Progenitor cell of endocrine pancreas (in vitro differentiated cells): ENCODE results near the gene TMEM163. TPM values are rescaled to one million over a fixed set of nuclear protein-coding genes. Genes with fewer than 3 reads are reported as not detected.

ENCODE experiments used
- DNase-seq: peaks from one replicate; pipeline ENCODE4 v3.0.0; 2021; ENCODE audit warnings: low spot score; ENCODE audit not compliant: unreplicated experiment
- H3K27ac Mint-ChIP-seq: 2 replicates; pipeline ENCODE4 v1.8.0; 2021; ENCODE audit warnings: mild to moderate bottlenecking, moderate library complexity, mixed read lengths
- H3K27me3 Mint-ChIP-seq: 2 replicates; pipeline ENCODE4 v1.8.0; 2021; ENCODE audit warnings: mixed read lengths
- H3K36me3 Mint-ChIP-seq: 2 replicates; pipeline ENCODE4 v1.8.0; 2022; ENCODE audit warnings: mixed read lengths; ENCODE audit not compliant: insufficient read depth
- H3K4me1 Mint-ChIP-seq: 2 replicates; pipeline ENCODE4 v1.8.0; 2021; ENCODE audit warnings: low read depth, mixed read lengths
- H3K4me3 Mint-ChIP-seq: 2 replicates; pipeline ENCODE4 v1.8.0; 2021; ENCODE audit warnings: low read depth, mild to moderate bottlenecking, moderate library complexity, mixed read lengths
- H3K9me3 Mint-ChIP-seq: 2 replicates; pipeline ENCODE4 v1.8.0; 2021; ENCODE audit warnings: low read depth, mixed read lengths
- CTCF ChIP-seq: fragments of 200-600 bp; sonication (generic); IDR thresholded peaks from one replicate; pipeline ENCODE4 v1.5.0; 2021; ENCODE audit warnings: antibody characterized with exemption, mild to moderate bottlenecking; ENCODE audit not compliant: unreplicated experiment
- total RNA-seq: library from RNA; stranded (reverse); gene quantifications from 2 replicates; pipeline ENCODE4 v1.2.1, GENCODE V29; 2021

The TMEM163 gene
- total RNA-seq, 1 donor from 2014 or later = 3.8 TPM

GRCh38 chr2:134470561-134471168 lies 248.1 kb downstream of the TMEM163 start:
- TF ChIP-seq CTCF = no peak
- Mint-ChIP-seq H3K27ac (no peak overlapping the region), H3K36me3 (peaks cover 1% of the 10 kb centered on the region), H3K9me3 (peaks cover 14% of the 10 kb centered on the region), H3K4me3 (no peak overlapping the region), H3K27me3 (no peaks in the 10 kb centered on the region), H3K4me1 (peaks cover 10% of the 10 kb centered on the region)
- no peak for DNase-seq

GRCh38 chr2:134469516-134470115 lies 249.2 kb downstream of the TMEM163 start:
- H3K27ac Mint-ChIP-seq = no peak overlapping the region
- no peak overlapping the region for H3K4me3 Mint-ChIP-seq
- no peak for DNase-seq
- no peaks in the 10 kb centered on the region for H3K27me3 Mint-ChIP-seq
- peaks cover 14% of the 10 kb centered on the region for H3K9me3 Mint-ChIP-seq
- no peak for TF ChIP-seq CTCF
- H3K4me1 Mint-ChIP-seq = peaks cover 18% of the 10 kb centered on the region
- H3K36me3 Mint-ChIP-seq = peaks cover 1% of the 10 kb centered on the region

- peaks cover 8% of the 10 kb centered on the region for H3K9me3 Mint-ChIP-seq
- no peak overlapping the region for H3K4me3 Mint-ChIP-seq
- DNase-seq = no peak
- no peak overlapping the region for H3K27ac Mint-ChIP-seq
- H3K4me1 Mint-ChIP-seq = peaks cover 18% of the 10 kb centered on the region
- no peaks in the 10 kb centered on the region for H3K36me3 Mint-ChIP-seq
- H3K27me3 Mint-ChIP-seq = no peaks in the 10 kb centered on the region
- TF ChIP-seq CTCF = no peak
Measured at GRCh38 chr2:134468776-134469175, 250.0 kb downstream of the TMEM163 start.

- DNase-seq = no peak
- Mint-ChIP-seq H3K4me1 (peaks cover 18% of the 10 kb centered on the region), H3K9me3 (peaks cover 3% of the 10 kb centered on the region), H3K36me3 (no peaks in the 10 kb centered on the region), H3K27me3 (no peaks in the 10 kb centered on the region), H3K27ac (no peak overlapping the region), H3K4me3 (no peak overlapping the region)
- TF ChIP-seq CTCF = no peak
Measured at GRCh38 chr2:134468164-134468563, 250.6 kb downstream of the TMEM163 start.

- peak; percentile 39 for DNase-seq
- peaks cover 18% of the 10 kb centered on the region for H3K4me1 Mint-ChIP-seq
- H3K36me3 Mint-ChIP-seq = no peaks in the 10 kb centered on the region
- H3K27me3 Mint-ChIP-seq = no peaks in the 10 kb centered on the region
- H3K9me3 Mint-ChIP-seq = no peaks in the 10 kb centered on the region
- no peak overlapping the region for H3K4me3 Mint-ChIP-seq
- peak overlapping the region; percentile 93 for H3K27ac Mint-ChIP-seq
- TF ChIP-seq CTCF = peak; percentile 66
Measured at GRCh38 chr2:134466141-134466540, 252.7 kb downstream of the TMEM163 start.
